Kidney tubule cell (primary cell): ENCODE results near the gene ADRM1.

Experiments
- DNase-seq: peaks from one replicate; pipeline ENCODE4 v3.0.0-alpha.2; 2018; ENCODE audit warnings: low spot score

ADRM1 gene

GRCh38 chr20:62339647-62340062 lies 36.9 kb downstream of the ADRM1 start:
- DNase-seq = no peak

GRCh38 chr20:62342910-62343309 lies 40.1 kb downstream of the ADRM1 start:
- no peak for DNase-seq

GRCh38 chr20:62344092-62344491 lies 41.3 kb downstream of the ADRM1 start:
- no peak for DNase-seq

- DNase-seq = no peak
Observed at GRCh38 chr20:62344782-62345181, 42.0 kb downstream of the ADRM1 start.

GRCh38 chr20:62345681-62346370 lies 43.0 kb downstream of the ADRM1 start:
- DNase-seq = no peak

- DNase-seq = no peak
Observed at GRCh38 chr20:62346398-62347150, 43.8 kb downstream of the ADRM1 start.

GRCh38 chr20:62347151-62347404 lies 44.3 kb downstream of the ADRM1 start:
- DNase-seq = no peak

- DNase-seq = no peak
Observed at GRCh38 chr20:62347445-62347844, 44.6 kb downstream of the ADRM1 start.

GRCh38 chr20:62348604-62349003 lies 45.8 kb downstream of the ADRM1 start:
- DNase-seq = no peak

GRCh38 chr20:62349556-62350097 lies 46.8 kb downstream of the ADRM1 start:
- no peak for DNase-seq

GRCh38 chr20:62350098-62350628 lies 47.4 kb downstream of the ADRM1 start:
- peak; percentile 93 for DNase-seq

GRCh38 chr20:62350629-62351422 lies 48.0 kb downstream of the ADRM1 start:
- DNase-seq = no peak

GRCh38 chr20:62351469-62352401 lies 48.9 kb downstream of the ADRM1 start:
- DNase-seq = no peak

GRCh38 chr20:62352402-62353288 lies 49.8 kb downstream of the ADRM1 start:
- peak; percentile 90 for DNase-seq

GRCh38 chr20:62353289-62354030 lies 50.7 kb downstream of the ADRM1 start:
- no peak for DNase-seq

GRCh38 chr20:62354031-62354808 lies 51.4 kb downstream of the ADRM1 start:
- DNase-seq = no peak

GRCh38 chr20:62354811-62355341 lies 52.1 kb downstream of the ADRM1 start:
- DNase-seq = no peak

- DNase-seq = peak; percentile 71
Observed at GRCh38 chr20:62355516-62355877, 52.7 kb downstream of the ADRM1 start.
